Esophagus muscularis mucosa (tissue), 3 donors: Measurements from ENCODE around the gene HOXB9.

Source experiments
- CTCF ChIP-seq, 3 experiments: fragments of 200-600 bp in 2 of 3; fragments of 450-650 bp in 1 of 3; sonication (generic) in 2 of 3; IDR thresholded peaks; one replicate each; pipeline ENCODE4 v1.5.1; 2017 to 2019; ENCODE audit warnings: antibody characterized with exemption in 3 of 3, mild to moderate bottlenecking in 2 of 3, moderate library complexity in 1 of 3
- POLR2A ChIP-seq: fragments of 450-650 bp; IDR thresholded peaks from one replicate; pipeline ENCODE4 v1.6.1; 2017; ENCODE audit warnings: antibody characterized with exemption, moderate library complexity, mild to moderate bottlenecking, low read depth
- POLR2AphosphoS5 ChIP-seq, 2 donors: sonication (generic); formaldehyde crosslinking; IDR thresholded peaks; one replicate each; pipeline ENCODE4 v1.6.1; 2017; ENCODE audit warnings: antibody characterized with exemption in 2 of 2

- TF ChIP-seq CTCF (IDR thresholded peaks at IDR 0.05) (no peak), POLR2A (no peak), POLR2AphosphoS5 (IDR thresholded peaks at IDR 0.05) (no peak)
Observed at GRCh38 chr17:48611681-48612455, 14.3 kb downstream of the HOXB9 start.
